Activated CD8-positive, alpha-beta memory T cell treated with anti-CD3 and anti-CD28 coated beads, Interleukin-2, amount 50 U/mL, for 24 hours (primary cell): ENCODE data around the gene TOR2A.
"Not testable (repeated sequence)": the region's sequence is repeated elsewhere in the genome, so short reads cannot be mapped to it uniquely, and the experiment has no call there.

Experiments used
- DNase-seq: peaks from one replicate; pipeline ENCODE4 v3.0.0-alpha.2; 2020; ENCODE audit errors: extremely low read depth

TOR2A gene

GRCh38 chr9:127768698-127769097 is 33.6 kb upstream of the TOR2A start:
- no peak for DNase-seq

DNA sequence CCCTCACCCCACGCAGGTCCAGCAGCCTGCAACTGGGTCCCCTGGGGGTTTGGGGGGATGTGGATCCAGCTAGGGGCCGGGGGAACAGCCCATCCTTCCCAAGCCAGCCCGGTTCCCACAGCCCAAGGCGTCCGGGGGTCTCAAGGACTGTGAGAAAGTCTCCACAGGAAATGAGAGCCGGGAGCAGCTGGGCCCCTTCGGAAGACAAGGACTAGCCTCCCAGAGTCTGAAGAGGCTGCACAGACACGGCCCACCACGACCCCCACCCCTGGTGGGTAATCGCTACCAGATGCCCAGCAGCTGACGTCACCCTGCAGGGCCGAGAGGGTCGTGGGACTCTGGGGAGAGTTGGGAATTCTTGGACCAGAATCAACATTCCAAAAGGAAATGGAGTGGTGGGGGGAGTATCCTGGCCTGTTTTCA is 32.8 kb upstream of the TOR2A start:
- no peak for DNase-seq

DNA sequence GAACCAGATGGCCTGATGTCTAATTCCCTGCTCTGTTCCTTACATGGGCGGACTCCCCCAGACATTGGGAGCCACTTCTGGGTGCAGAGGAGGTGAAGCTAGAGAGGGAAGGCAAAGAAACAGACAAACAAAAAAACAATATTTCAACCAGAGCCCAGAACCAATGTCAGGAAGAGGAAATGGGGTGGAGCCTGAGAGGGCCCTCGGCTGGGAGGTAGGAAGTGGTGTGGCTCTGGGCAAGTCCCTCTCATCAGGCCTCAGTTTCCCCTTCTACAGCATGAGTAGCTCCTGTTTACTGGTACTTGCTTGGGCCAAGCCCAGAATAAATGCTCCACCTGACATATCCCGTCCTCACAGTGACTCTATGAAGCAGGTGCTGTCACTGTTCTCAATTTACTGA is 32.3 kb upstream of the TOR2A start:
- no peak for DNase-seq

- no peak for DNase-seq
Measured at GRCh38 chr9:127765418-127765817, 30.3 kb upstream of the TOR2A start.

GRCh38 chr9:127763918-127764384 is 28.9 kb upstream of the TOR2A start:
- no peak for DNase-seq

- no peak for DNase-seq
Measured at GRCh38 chr9:127762111-127762676, 27.1 kb upstream of the TOR2A start.

- no peak for DNase-seq
Measured at GRCh38 chr9:127761491-127761956, 26.4 kb upstream of the TOR2A start.

GRCh38 chr9:127761061-127761460 is 26.0 kb upstream of the TOR2A start:
- no peak for DNase-seq

- no peak for DNase-seq
Measured at GRCh38 chr9:127758843-127759242, 23.7 kb upstream of the TOR2A start.

GRCh38 chr9:127756776-127757175 is 21.7 kb upstream of the TOR2A start:
- DNase-seq, result not testable (repeated sequence)

- DNase-seq, result no peak
Measured at GRCh38 chr9:127756233-127756632, 21.1 kb upstream of the TOR2A start.

DNA sequence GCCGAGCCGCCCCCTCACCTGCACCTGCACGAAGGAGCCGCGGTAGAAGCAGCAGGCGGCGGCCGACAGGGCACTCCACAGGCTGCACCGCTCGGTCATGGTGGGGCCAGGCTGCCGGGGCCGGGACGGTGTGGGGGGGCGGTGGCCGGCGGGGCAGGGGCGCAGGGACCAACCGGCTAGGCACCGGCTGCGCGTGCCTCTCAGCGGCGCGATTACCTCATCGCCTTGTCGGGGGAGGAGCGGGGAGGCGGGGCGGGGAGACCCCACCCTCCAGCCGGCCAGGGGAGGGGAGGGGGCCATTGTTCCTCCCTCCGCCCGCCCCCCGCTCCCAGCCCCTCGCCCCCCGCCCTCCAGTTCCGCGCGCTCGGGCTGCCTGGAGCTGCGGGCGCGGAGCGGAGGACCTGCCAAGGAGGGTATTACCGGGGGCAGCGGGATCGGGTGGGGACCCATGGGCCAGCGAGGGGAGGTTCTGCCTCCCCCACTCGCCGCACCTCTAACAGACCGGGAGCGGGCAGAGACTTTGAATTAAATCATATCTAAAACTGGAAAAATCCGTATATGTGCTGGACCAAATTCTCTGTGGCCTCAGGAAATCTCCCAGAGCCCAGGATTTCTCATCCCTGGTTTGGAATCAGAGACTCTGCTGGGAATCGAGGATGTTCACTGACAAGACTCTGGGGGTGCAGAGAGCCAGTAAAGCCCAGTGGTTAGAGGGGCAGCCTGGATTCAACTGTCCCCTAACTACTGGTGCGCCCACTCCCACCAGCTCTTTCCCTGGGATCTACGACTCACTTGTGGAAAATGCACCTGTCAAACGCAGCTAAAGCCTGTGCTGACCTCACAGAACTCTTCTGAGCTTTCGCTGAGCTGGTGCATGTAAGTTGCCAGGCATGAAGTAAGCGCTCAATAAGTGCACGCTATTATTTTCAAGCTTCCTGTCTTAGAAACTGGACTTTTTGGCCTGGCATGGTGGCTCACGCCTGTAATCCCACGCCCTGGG is 20.3 kb upstream of the TOR2A start:
- DNase-seq, result no peak

DNA sequence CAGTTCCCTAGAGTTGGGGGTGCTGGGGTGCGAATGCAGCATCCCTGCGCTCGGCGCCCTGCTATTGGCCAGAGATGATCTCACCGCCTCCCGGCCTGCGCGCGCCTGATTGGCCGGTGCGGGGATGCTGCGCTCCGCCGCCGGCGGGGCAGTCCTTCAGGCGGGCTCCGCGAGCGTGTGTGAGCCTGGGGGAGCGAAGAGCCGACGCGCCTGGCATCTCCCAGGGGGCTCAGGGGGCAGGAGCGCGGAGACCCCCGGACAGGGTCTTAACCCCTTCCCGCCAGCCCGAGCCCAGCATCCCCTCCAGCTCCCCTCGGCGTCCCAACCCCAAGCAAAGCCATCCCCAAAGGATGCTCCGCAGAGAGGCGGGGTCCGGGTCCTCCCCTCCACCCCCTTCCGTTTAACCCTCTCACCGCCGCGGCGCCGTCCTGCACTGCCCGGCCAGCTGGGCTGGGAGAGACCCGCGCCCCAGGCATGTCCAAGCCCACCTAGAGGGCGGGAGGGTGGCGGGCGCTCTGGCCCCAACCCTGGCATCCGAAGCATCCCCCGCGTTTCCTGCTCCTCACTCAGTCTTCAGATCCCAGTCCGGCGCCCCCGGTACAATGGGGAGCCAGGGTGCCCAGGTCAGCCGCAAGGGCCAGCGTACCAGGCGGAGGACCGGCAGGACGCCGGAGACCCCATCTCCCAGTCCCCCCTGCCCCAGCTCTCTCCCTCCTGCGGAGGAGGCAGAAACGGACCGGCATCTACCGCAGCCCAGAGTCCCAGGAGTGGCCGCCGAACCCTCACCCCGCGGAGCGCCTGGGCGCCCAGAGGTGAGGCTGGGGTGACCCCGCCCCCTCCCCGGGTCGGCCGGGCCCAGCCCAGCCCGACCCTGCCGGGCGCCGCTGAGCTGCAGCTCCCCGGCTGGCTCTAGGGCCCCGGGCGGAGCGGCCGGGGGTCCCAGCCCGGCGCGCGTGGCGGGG is 19.3 kb upstream of the TOR2A start:
- DNase-seq, result no peak

DNA sequence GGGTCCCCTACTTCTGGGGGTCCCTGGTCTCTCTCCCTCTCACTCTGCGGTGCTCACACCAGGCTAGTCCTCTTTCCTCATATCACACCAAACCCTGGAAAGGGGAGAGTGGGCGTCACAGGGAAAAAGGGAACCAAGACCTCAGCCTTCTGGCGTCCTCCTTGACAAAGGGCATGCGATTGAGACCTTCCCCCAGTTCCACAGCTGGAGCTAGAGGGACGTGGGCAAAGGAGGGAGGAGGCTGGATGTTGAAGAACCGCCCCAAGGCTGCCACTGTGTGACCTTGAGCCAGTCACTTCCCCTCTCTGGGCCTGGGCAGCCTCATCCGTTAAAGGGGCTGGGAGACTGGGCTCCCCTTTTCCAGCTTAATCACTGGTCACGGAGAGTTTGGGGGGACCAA is 18.5 kb upstream of the TOR2A start:
- DNase-seq, result no peak

- DNase-seq, result no peak
Measured at GRCh38 chr9:127753148-127753547, 18.1 kb upstream of the TOR2A start.

- DNase-seq, result no peak
Measured at GRCh38 chr9:127751269-127752054, 16.4 kb upstream of the TOR2A start.

- DNase-seq, result no peak
Measured at GRCh38 chr9:127749090-127749787, 14.1 kb upstream of the TOR2A start.

GRCh38 chr9:127746959-127747569 is 12.0 kb upstream of the TOR2A start:
- DNase-seq, result no peak

- no peak for DNase-seq
Measured at GRCh38 chr9:127744398-127745110, 9.5 kb upstream of the TOR2A start.
